GM12872 (cell line): Measurements from ENCODE around the gene SMIM20.

Source experiments
- TF ChIP-seq, protein P1 (sequence below): IDR thresholded peaks from 3 replicates; pipeline ENCODE4 v1.5.1; 2011; ENCODE audit warnings: low read depth, mild to moderate bottlenecking, low read length, moderate library complexity; ENCODE audit not compliant: insufficient read depth

The SMIM20 gene

DNA sequence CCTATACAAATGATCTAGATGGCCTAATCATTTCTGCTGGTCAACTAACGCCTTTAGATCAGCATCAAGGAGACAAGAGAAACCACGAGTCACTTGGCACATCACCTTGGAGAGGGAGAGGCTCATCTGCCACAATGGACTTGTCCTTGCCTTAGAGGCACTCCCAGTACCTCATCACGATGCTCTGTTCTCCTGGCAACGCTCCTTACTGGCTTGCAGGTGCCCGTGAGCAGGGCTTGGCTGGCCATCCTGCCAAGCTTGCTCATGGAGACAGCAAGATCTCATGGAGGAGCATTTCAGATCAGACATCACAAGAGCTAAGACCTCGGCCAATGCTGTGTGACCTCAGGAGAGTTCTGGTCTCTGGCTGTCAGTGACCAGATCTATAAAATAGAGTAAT, 2.7 kb upstream of the SMIM20 start:
- TF ChIP-seq, protein P1, sequence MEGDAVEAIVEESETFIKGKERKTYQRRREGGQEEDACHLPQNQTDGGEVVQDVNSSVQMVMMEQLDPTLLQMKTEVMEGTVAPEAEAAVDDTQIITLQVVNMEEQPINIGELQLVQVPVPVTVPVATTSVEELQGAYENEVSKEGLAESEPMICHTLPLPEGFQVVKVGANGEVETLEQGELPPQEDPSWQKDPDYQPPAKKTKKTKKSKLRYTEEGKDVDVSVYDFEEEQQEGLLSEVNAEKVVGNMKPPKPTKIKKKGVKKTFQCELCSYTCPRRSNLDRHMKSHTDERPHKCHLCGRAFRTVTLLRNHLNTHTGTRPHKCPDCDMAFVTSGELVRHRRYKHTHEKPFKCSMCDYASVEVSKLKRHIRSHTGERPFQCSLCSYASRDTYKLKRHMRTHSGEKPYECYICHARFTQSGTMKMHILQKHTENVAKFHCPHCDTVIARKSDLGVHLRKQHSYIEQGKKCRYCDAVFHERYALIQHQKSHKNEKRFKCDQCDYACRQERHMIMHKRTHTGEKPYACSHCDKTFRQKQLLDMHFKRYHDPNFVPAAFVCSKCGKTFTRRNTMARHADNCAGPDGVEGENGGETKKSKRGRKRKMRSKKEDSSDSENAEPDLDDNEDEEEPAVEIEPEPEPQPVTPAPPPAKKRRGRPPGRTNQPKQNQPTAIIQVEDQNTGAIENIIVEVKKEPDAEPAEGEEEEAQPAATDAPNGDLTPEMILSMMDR = no peak

DNA sequence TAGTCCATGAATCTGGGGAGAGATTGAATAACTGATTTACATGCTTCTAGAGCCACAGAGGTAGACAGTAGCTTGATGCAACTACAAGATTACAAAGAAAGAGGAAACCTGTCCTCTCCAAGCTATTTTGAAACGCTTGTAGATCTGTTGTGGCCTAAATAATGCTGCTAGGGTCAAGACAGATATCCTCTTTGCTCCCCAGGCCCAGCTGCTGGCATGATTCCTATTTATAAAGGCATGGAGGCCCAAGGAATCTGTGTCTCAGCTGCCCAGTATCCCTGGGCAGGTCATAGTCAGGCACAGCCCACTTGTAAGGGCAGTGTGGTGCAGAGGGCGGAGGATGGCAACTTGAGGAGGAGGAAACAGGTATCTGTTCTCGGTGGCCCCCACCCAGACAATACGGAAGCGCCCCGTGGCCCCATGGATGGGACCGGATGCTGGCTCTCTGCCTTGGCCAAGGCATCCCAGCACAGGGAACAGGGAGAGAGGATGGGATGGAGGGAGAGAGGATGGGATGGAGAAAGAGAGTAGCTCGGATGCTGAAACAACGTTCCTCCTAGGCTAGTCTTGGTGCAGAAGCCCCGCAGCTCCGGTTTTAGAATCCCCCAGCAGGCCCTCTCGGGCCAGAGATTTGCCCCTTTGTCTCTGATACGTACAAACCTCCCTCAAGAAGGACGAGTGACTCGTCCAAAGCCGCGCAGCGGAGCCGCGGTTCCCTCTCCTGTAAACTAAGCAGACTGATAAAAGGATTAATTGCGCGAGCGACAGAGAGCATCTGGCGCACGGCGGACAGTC, 767 bp upstream of the SMIM20 start:
- TF ChIP-seq, protein P1 = no peak

DNA sequence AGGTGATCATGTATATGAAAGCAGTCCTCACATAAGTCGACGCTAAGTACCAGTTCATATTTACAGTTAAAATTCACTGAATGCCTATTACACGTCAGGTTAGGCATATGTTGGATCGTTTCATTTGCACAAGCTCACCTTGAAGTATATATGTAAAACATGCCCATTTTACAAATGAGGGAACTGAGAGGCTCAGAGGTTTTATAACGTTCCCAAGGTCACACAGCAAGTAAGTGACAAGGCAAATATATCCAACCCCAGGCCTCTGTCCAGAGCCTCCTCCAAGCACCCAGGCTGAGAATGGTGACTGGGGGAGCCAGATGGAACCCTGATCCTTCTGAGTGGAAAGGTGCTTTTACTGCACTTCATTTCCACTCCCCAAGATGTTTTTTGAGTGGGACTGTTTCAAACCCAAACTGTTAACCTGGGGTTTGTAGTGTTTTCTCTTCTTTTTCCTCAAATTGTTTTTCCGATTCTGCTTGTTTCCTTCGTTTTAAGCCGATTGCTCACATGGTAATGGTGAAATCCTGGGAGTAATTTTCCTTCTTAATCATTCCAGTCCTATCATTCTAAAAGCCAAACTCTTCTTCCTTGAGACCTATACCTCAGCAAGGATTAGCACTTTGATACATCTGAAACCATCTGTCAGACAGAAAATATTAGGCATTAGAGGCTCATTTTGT, 791 bp downstream of the SMIM20 start:
- TF ChIP-seq, protein P1 = no peak

DNA sequence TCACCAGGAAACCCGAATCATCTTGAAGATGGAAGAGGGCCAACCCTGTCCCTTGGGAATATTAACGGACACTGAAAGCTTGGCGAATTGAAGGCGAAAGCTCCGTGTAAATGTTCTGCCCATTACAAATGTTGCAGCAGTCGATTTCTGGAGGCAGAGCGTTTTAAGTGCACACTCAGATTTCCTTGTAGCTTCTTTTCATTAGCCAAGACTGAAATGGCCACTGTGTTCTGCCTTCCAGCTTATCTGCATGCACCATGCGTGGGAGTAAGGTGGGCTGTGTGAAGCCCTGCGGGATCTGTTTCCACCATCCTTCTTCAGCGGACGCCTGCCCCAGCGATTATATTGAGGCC, 1.3 kb downstream of the SMIM20 start:
- TF ChIP-seq, protein P1 = no peak

DNA sequence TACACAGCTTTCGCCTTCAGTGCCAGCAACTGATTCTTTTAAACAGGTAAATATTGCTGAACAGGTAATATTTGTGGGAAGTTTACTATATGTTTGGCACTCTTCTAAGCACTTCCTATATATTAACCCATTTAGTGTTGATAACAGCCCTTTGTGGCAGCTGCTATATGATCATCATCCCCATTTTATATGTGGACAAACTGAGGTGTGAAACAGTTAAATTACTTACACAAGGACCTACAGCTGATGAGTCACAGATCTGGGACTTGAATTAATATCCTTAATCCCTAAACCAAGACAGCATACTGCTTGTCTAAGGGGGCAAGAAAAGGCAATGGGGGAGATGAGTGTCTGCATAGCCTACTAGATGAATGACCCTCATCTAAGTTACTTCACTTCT, 2.9 kb downstream of the SMIM20 start:
- TF ChIP-seq, protein P1 = no peak

DNA sequence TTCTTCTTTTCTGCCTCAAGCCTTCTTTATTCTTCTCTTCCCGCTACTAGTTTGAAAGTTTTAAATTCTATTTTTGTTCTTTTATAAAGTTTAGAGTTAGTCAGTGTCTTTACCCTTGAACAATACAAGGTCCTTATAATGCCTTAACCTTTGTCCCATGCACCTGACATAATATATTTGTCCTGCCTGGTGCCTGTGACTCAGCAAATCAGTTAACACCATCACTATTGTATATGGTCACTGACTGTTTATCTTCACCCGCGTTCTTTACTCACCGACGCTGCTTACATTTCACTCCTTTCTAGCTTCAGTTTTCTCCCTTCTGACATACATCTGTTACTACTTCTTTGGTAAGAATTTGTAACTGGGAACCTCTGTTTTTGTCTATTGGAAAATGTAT, 5.7 kb downstream of the SMIM20 start:
- TF ChIP-seq, protein P1 = no peak

DNA sequence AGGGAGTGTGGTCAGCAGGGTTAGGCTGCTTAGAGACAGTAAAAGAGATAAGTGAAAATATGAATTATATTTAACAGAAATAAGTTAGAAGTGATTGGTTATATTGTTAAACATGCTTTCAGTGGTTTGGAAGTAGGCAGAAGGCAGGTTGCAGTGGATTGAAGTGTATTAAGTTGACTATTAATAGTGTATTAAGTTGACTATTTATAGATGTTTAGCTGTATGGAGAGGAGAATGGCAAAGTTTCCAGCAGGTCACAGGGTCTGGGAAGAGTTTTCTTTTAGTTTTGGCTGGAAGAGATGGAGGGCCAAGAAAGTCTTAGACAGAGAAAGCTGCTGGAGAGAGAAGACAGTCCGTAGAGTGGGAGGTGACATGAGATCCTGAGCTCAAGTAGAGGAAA, 7.9 kb downstream of the SMIM20 start:
- TF ChIP-seq, protein P1 = no peak
